Hepatocyte (in vitro differentiated cells): ENCODE results near the gene TTC7B.

Experiments
- EZH2 ChIP-seq: fragments of 200-600 bp; sonication (generic); IDR thresholded peaks from 2 replicates; pipeline ENCODE4 v1.6.1; 2016; ENCODE audit warnings: antibody characterized with exemption, mild to moderate bottlenecking, borderline replicate concordance
- EZH2phosphoT487 ChIP-seq: fragments of 200-600 bp; sonication (generic); IDR thresholded peaks from one replicate; pipeline ENCODE4 v1.6.1; 2018; ENCODE audit warnings: antibody characterized with exemption, mild to moderate bottlenecking, low read depth, moderate library complexity; ENCODE audit not compliant: unreplicated experiment, severe bottlenecking
- TF ChIP-seq, protein P1 (sequence below): fragments of 200-600 bp; sonication (generic); IDR thresholded peaks from 2 replicates; pipeline ENCODE4 v1.5.1; 2016; ENCODE audit warnings: antibody characterized with exemption, mild to moderate bottlenecking; ENCODE audit not compliant: poor library complexity

DNA sequence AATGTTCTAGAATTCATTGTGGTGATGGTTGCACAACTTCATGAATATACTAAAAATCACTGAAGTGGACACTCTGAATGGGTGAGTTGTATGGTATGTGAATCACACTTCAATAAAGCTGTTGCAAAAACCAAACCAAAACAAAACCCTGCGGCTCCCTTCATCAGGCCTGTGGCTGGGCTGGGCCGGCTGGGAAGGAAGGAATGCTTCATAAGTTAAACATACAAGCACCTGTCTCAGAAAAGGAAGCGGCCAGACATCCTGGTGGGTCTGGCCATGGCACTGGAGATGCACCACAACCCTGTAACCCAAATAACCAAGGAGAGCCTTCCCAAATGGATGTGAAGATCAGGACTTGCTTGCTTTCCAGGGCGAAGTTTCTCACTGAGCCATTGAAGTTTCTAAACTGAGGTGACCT, 34.9 kb downstream of the TTC7B start:
- TF ChIP-seq, protein P1, sequence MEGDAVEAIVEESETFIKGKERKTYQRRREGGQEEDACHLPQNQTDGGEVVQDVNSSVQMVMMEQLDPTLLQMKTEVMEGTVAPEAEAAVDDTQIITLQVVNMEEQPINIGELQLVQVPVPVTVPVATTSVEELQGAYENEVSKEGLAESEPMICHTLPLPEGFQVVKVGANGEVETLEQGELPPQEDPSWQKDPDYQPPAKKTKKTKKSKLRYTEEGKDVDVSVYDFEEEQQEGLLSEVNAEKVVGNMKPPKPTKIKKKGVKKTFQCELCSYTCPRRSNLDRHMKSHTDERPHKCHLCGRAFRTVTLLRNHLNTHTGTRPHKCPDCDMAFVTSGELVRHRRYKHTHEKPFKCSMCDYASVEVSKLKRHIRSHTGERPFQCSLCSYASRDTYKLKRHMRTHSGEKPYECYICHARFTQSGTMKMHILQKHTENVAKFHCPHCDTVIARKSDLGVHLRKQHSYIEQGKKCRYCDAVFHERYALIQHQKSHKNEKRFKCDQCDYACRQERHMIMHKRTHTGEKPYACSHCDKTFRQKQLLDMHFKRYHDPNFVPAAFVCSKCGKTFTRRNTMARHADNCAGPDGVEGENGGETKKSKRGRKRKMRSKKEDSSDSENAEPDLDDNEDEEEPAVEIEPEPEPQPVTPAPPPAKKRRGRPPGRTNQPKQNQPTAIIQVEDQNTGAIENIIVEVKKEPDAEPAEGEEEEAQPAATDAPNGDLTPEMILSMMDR = no peak
- TF ChIP-seq EZH2 = no peak
- no peak for TF ChIP-seq EZH2phosphoT487
